Measurements from ENCODE around the gene BRMS1L. TPM values are rescaled to one million over a fixed set of nuclear protein-coding genes. Genes with fewer than 3 reads are reported as not detected.

Gene BRMS1L
- total and polyA plus RNA-seq, 2 of the 4 experiments (the other 2 are of a cell fraction), result 1.8 to 6.2 TPM

- intact Hi-C loops (cut with micrococcal nuclease), result no loop called here
- H3K56ac ChIP-seq (ENCODE audit: extremely low read depth, insufficient read depth, low read length), result no peak overlapping the region
- H4K91ac ChIP-seq (ENCODE audit: insufficient read depth, low read depth, low read length), result no peak overlapping the region
- no peaks in the 10 kb centered on the region for H4K20me1 ChIP-seq (ENCODE audit: insufficient read depth, low read length)
- no peak overlapping the region for H2AFZ ChIP-seq (replicated peaks; ENCODE audit: low read length, poor library complexity)
- ATAC-seq (ENCODE audit: low read depth) (no peak), DNase-seq (no peak)
- no peak overlapping the region for H2BK15ac ChIP-seq (ENCODE audit: low read depth, low read length)
- H4K8ac ChIP-seq (ENCODE audit: low read depth in 2 of 2, low read length in 2 of 2), result no peak overlapping the region
- H3K79me1 ChIP-seq (ENCODE audit: low read depth in 1 of 2, low read length in 2 of 2), result no peaks in the 10 kb centered on the region
- no peak overlapping the region for H3K4ac ChIP-seq (ENCODE audit: low read depth, low read length)
- WGBS, 2 experiments (ENCODE audit: extremely low coverage in 2 of 2, insufficient read length in 1 of 2), result no CpG with 5 or more reads among the region's 2 CpGs
- H2AK5ac ChIP-seq (ENCODE audit: low read depth, low read length), result no peak overlapping the region
- H3K27ac ChIP-seq (ENCODE audit: insufficient read depth, low read length), result no peak overlapping the region
- H3K9ac ChIP-seq (ENCODE audit: low read depth, low read length), result no peak overlapping the region
- H3K4me3 ChIP-seq (ENCODE audit: insufficient read depth, low read depth, low read length), result no peak overlapping the region
- no peak overlapping the region for H3K4me2 ChIP-seq (ENCODE audit: low read depth, low read length)
- peaks cover 6% of the 10 kb centered on the region for H3K36me3 ChIP-seq (ENCODE audit: control insufficient read depth, insufficient read depth, low read length)
- no peaks in the 10 kb centered on the region for H3K4me1 ChIP-seq (ENCODE audit: control insufficient read depth, insufficient read depth, low read length)
- no peaks in the 10 kb centered on the region for H3K9me3 ChIP-seq (ENCODE audit: control insufficient read depth, insufficient read depth, low read length)
- dilution Hi-C loops (cut with HindIII; ENCODE audit: low sequenced_read_pairs, unreplicated experiment), result no loop called here
- CTCF ChIA-PET, result interaction anchor here (0.5 kb wide), 1 partner anchor 90 kb away, joined by 3 read pairs; no protein-coding TSS in a partner anchor
- H3K9me1 ChIP-seq (ENCODE audit: insufficient read depth, low read length), result no peaks in the 10 kb centered on the region
- TF ChIP-seq ELK1 (IDR thresholded peaks at IDR 0.05; ENCODE audit: borderline replicate concordance, low read depth, low read length), result no peak
- H2BK120ac ChIP-seq (ENCODE audit: low read depth, low read length), result no peak overlapping the region
- no peaks in the 10 kb centered on the region for H3K27me3 ChIP-seq (ENCODE audit: control insufficient read depth, insufficient read depth, low read length)
- no peak overlapping the region for H3K14ac ChIP-seq (replicated peaks; ENCODE audit: low read depth, low read length)
- no peak overlapping the region for H3K23ac ChIP-seq (ENCODE audit: low read depth, low read length)
- no peak overlapping the region for H2BK20ac ChIP-seq (ENCODE audit: low read depth, low read length)
- in situ Hi-C loops (cut with MboI; ENCODE audit: low sequenced_read_pairs), result no loop called here
- POLR2A ChIA-PET (ENCODE audit: unreplicated experiment), result no interaction called here
- H2BK5ac ChIP-seq (ENCODE audit: low read depth, low read length, poor library complexity, severe bottlenecking), result no peak overlapping the region
- H4K5ac ChIP-seq (ENCODE audit: low read depth, low read length), result no peak overlapping the region
- H3K18ac ChIP-seq (ENCODE audit: low read depth, low read length), result no peak overlapping the region
- no peak overlapping the region for H2AK9ac ChIP-seq (replicated peaks; ENCODE audit: low read depth, low read length, poor library complexity)
- no TSS peak for BruUV-seq (replicated peaks)
Measured at GRCh38 chr14:35866595-35867279, 40.6 kb downstream of the BRMS1L start.

Measured in IMR-90 (cell line).